K562 (cell line): Measurements from ENCODE around the gene ZBTB20. TPM values are rescaled to one million over a fixed set of nuclear protein-coding genes. Genes with fewer than 3 reads are reported as not detected.

Experiments
- ATAC-seq: fragments of 200-7000 bp; cut with Tn5 transposase; 3 replicates; pipeline ENCODE4 v1.9.1; 2020; ENCODE audit warnings: moderate library complexity
- BruUV-seq: library from RNA; stranded (reverse); fragments of 400-500 nt; replicated peaks from 2 replicates; lab custom pipeline; 2021; lab: Mats Ljungman, UMichigan
- CTCF ChIA-PET: fragments of 300-600 bp; formaldehyde crosslinking; extraction: SDS; loops from one replicate; lab custom pipeline; 2021; ENCODE audit warnings: low intra/inter-chr PET ratio; lab: Yijun Ruan, JAX
- POLR2A ChIA-PET: fragments of 300-600, 350-650 bp; sonication (Branson Sonifier 250); formaldehyde crosslinking; extraction: SDS; loops from one replicate; lab custom pipeline; 2021; ENCODE audit warnings: antibody characterized with exemption, inconsistent platforms; lab: Yijun Ruan, JAX
- DNase-seq, 4 experiments: peaks; one replicate each; pipeline versions ENCODE4 v3.0.0 to v3.0.0-alpha.2; 2011 to 2018; ENCODE audit warnings: low spot score in 3 of 4, mixed read lengths in 3 of 4; ENCODE audit errors: extremely low read depth in 1 of 4
- FAIRE-seq: peaks from 2 replicates; lab custom pipeline; 2011; peaks lifted over from hg19 to GRCh38; lab: Jason Lieb, UNC
- H2AFZ ChIP-seq: 2 replicates; pipeline ENCODE4 v1.6.0; 2011; ENCODE audit warnings: low read depth, low read length, control low read depth, inconsistent platforms
- H3K27ac ChIP-seq: fragments of 200-600 bp; 3 replicates; pipeline ENCODE4 v1.8.0; 2011; ENCODE audit warnings: low read depth, mild to moderate bottlenecking, control low read depth, inconsistent platforms, low read length, moderate library complexity, mixed read lengths; ENCODE audit errors: extremely low read depth
- H3K27me3 ChIP-seq, 2 experiments: fragments of 300-600 bp in 1 of 2; 2 replicates in 1 of 2; 3 replicates in 1 of 2; pipeline versions ENCODE4 v1.6.0 to v1.8.0; 2011; ENCODE audit warnings: inconsistent platforms in 2 of 2, low read length in 2 of 2, mild to moderate bottlenecking in 1 of 2, mixed read lengths in 1 of 2, moderate library complexity in 1 of 2; ENCODE audit not compliant: control insufficient read depth in 2 of 2, insufficient read depth in 2 of 2
- H3K36me3 ChIP-seq: fragments of 300-600 bp; 3 replicates; pipeline ENCODE4 v1.8.0; 2011; ENCODE audit warnings: mild to moderate bottlenecking, low read length, inconsistent platforms; ENCODE audit not compliant: control insufficient read depth, insufficient read depth
- H3K4me1 ChIP-seq, 2 experiments: fragments of 200-600 bp in 1 of 2; replicated peaks in 1 of 2; 2 replicates in 1 of 2; 3 replicates in 1 of 2; pipeline versions ENCODE4 v1.5.1 to v1.8.0; 2011; ENCODE audit warnings: inconsistent platforms in 2 of 2, low read length in 2 of 2, mild to moderate bottlenecking in 1 of 2, mixed read lengths in 1 of 2, moderate library complexity in 1 of 2; ENCODE audit not compliant: control insufficient read depth in 2 of 2, insufficient read depth in 2 of 2
- H3K4me2 ChIP-seq: 2 replicates; pipeline ENCODE4 v1.6.1; 2011; ENCODE audit warnings: low read length, control low read depth, inconsistent platforms, mixed read lengths; ENCODE audit not compliant: insufficient read depth
- H3K4me3 ChIP-seq: fragments of 200-600 bp; sonication (generic), shearing (Covaris generic); 2 replicates; pipeline ENCODE4 v1.5.1; 2016; ENCODE audit warnings: control low read depth, inconsistent platforms
- H3K79me2 ChIP-seq: fragments of 200-600 bp; 3 replicates; pipeline ENCODE4 v1.8.0; 2011; ENCODE audit warnings: low read length, inconsistent platforms; ENCODE audit not compliant: control insufficient read depth, insufficient read depth
- H3K9ac ChIP-seq, 2 experiments: 2 replicates each; pipeline versions ENCODE4 v1.6.0 to v1.6.1; 2011; ENCODE audit warnings: low read depth in 2 of 2, low read length in 2 of 2, control low read depth in 1 of 2, inconsistent platforms in 1 of 2, mild to moderate bottlenecking in 1 of 2, mixed read lengths in 1 of 2; ENCODE audit not compliant: insufficient read depth in 1 of 2
- H3K9me1 ChIP-seq: one replicate; pipeline ENCODE4 v1.6.0; 2011; ENCODE audit warnings: inconsistent platforms, mild to moderate bottlenecking, low read length, moderate library complexity; ENCODE audit not compliant: control insufficient read depth, insufficient read depth
- H3K9me3 ChIP-seq: replicated peaks from 2 replicates; pipeline ENCODE4 v1.5.1; 2011; ENCODE audit warnings: low read depth, low read length, inconsistent platforms; ENCODE audit not compliant: control insufficient read depth, insufficient read depth
- H4K20me1 ChIP-seq: replicated peaks from 2 replicates; pipeline ENCODE4 v1.6.1; 2011; ENCODE audit warnings: low read length, inconsistent platforms, mixed read lengths; ENCODE audit not compliant: control insufficient read depth, insufficient read depth
- ARNT ChIP-seq, 2 experiments: fragments of 450-650 bp; IDR thresholded peaks; 2 replicates each; pipeline ENCODE4 v1.6.1; 2016; ENCODE audit warnings: mild to moderate bottlenecking in 1 of 2
- CEBPG ChIP-seq, 3 experiments: fragments of 200-800 bp in 1 of 3; sonication (Bioruptor generic) in 1 of 3; sonication (generic) in 1 of 3; formaldehyde crosslinking in 1 of 3; IDR thresholded peaks in 2 of 3; conservative IDR thresholded peaks in 1 of 3; 2 replicates each; pipeline versions ENCODE4 v1.6.1 to v1.8.0; 2016 to 2022; ENCODE audit warnings: missing compliant biosample characterization in 2 of 3, missing genetic modification characterization in 2 of 3, mild to moderate bottlenecking in 1 of 3, missing genetic modification reagents in 1 of 3
- DLX4 ChIP-seq: fragments of 250-450 bp; sonication (Bioruptor Pico); IDR thresholded peaks from 2 replicates; pipeline ENCODE4 v1.6.1; 2021; ENCODE audit warnings: mild to moderate bottlenecking
- HNRNPUL1 ChIP-seq: fragments of 200-400 bp; formaldehyde crosslinking; IDR thresholded peaks from 2 replicates; pipeline ENCODE4 v1.6.1; 2017; ENCODE audit warnings: low read length
- RB1 ChIP-seq: fragments of 450-650 bp; IDR thresholded peaks from 2 replicates; pipeline ENCODE4 v1.6.1; 2017; ENCODE audit warnings: low read depth, mild to moderate bottlenecking
- RERE ChIP-seq: sonication (generic); formaldehyde crosslinking; IDR thresholded peaks from 2 replicates; pipeline ENCODE4 v1.8.0; 2023; ENCODE audit warnings: missing genetic modification reagents, mild to moderate bottlenecking, borderline replicate concordance
- RFX1 ChIP-seq: fragments of 450-650 bp; IDR thresholded peaks from 2 replicates; pipeline ENCODE4 v1.6.1; 2016; ENCODE audit warnings: mild to moderate bottlenecking, moderate library complexity
- SRSF7 ChIP-seq: fragments of 200-400 bp; formaldehyde crosslinking; optimal IDR thresholded peaks from 2 replicates; pipeline ENCODE3; 2017; ENCODE audit warnings: mild to moderate bottlenecking, low read depth, low read length
- ZBTB34 ChIP-seq: fragments of 250-450 bp; sonication (Bioruptor Pico); IDR thresholded peaks from 2 replicates; pipeline ENCODE4 v1.8.0; 2021; ENCODE audit warnings: mild to moderate bottlenecking, moderate library complexity
- ZBTB8A ChIP-seq: fragments of 450-650 bp; IDR thresholded peaks from 2 replicates; pipeline ENCODE4 v1.6.1; 2018; ENCODE audit warnings: mild to moderate bottlenecking, moderate library complexity; ENCODE audit not compliant: partially characterized antibody
- ZNF274 ChIP-seq: IDR thresholded peaks from 2 replicates; pipeline ENCODE4 v1.6.1; 2011; ENCODE audit warnings: low read depth, mild to moderate bottlenecking, low read length, moderate library complexity, borderline replicate concordance
- ZNF511 ChIP-seq: sonication (generic); formaldehyde crosslinking; IDR thresholded peaks from 2 replicates; pipeline ENCODE4 v1.8.0; 2022; ENCODE audit warnings: mild to moderate bottlenecking, missing genetic modification reagents
- ZNF561 ChIP-seq: fragments of 450-650 bp; formaldehyde crosslinking; conservative IDR thresholded peaks from 2 replicates; pipeline ENCODE4 v1.4.0; 2020; ENCODE audit warnings: mild to moderate bottlenecking, moderate library complexity
- WGBS: fragments of 100-300 bp; shearing (Covaris generic); methylation state at CpG from one replicate; pipeline ENCODE4 v1.1.6; 2016; ENCODE audit warnings: low coverage, mixed read lengths; ENCODE audit not compliant: insufficient coverage; ENCODE audit errors: missing lambda C conversion rate; 5-methylcytosine and 5-hydroxymethylcytosine counted together
- in situ Hi-C: fragments of 300-500 bp; cut with MboI; formaldehyde crosslinking; loops from 4 replicates; pipeline ENCODE4 v1.15.0; 2018; ENCODE audit warnings: inconsistent platforms, mixed read lengths
- intact Hi-C: fragments of 100-400 bp; cut with micrococcal nuclease; formaldehyde crosslinking; loops from 2 replicates; pipeline ENCODE4 v1.14.2; 2022
- polyA plus RNA-seq, 8 experiments: library from polyadenylated mRNA; depleted of rRNA in 4 of 8; stranded (reverse) in 5 of 8; unstranded in 3 of 8; fragments of >200 nt; fragmentation: Nextera tagmentation in 2 of 8; fragmentation: Illumina TruSeq in 1 of 8; extraction: Ambion mirVana in 2 of 8; extraction: Trizol in 1 of 8; gene quantifications; 2 replicates each; pipeline versions ENCODE4 v1.2.1 to v1.2.3, GENCODE V29; 2011 to 2014; ENCODE audit warnings: inconsistent platforms in 1 of 8, missing spikeins in 1 of 8
- total RNA-seq, 7 experiments: library from RNA; depleted of rRNA in 6 of 7; stranded (reverse); fragments of >200 nt in 6 of 7; fragmentation: Illumina TruSeq in 2 of 7; extraction: Trizol in 2 of 7; gene quantifications; 2 replicates each; pipeline versions ENCODE4 v1.2.1 to v1.2.3, GENCODE V29; 2011 to 2021; ENCODE audit warnings: low replicate concordance in 1 of 7

Gene ZBTB20
- total and polyA plus RNA-seq, 9 of the 15 experiments (the other 6 are each of a cell fraction or from before 2014, with no cell fraction given), result 0.17 to 1.7 (median 0.45) TPM

GRCh38 chr3:114627770-114628169 is 519.3 kb downstream of the ZBTB20 start (continued):
- TF ChIP-seq RERE (CRISPR knock-in tag) (no peak), ZNF274 (no peak), HNRNPUL1 (no peak), ARNT (IDR thresholded peaks at IDR 0.05) (no peak)

GRCh38 chr3:114626751-114627150 is 520.3 kb downstream of the ZBTB20 start:
- no peaks in the 10 kb centered on the region for H3K9me3 ChIP-seq
- BruUV-seq, result no TSS peak
- H3K36me3 ChIP-seq, result no peaks in the 10 kb centered on the region
- POLR2A ChIA-PET, result no interaction called here
- no peak overlapping the region for H3K27ac ChIP-seq
- FAIRE-seq, result no peak
- no peak overlapping the region for H3K4me3 ChIP-seq
- CTCF ChIA-PET, result no interaction called here
- H3K27me3 ChIP-seq, result no peaks in the 10 kb centered on the region
- no peaks in the 10 kb centered on the region for H3K9me1 ChIP-seq
- ATAC-seq, result no peak
- H3K9ac ChIP-seq, result no peak overlapping the region
- H3K4me2 ChIP-seq, result no peak overlapping the region
- no peaks in the 10 kb centered on the region for H3K4me1 ChIP-seq
- intact Hi-C loops (no loop called here), in situ Hi-C loops (no loop called here)
- H2AFZ ChIP-seq, result no peak overlapping the region
- DNase-seq, result no peak
- no peaks in the 10 kb centered on the region for H4K20me1 ChIP-seq
- H3K79me2 ChIP-seq, result no peaks in the 10 kb centered on the region
- WGBS, result 15% methylated on average over 4 of the region's 4 CpGs
- TF ChIP-seq DLX4 (CRISPR knock-in tag), result no peak
- no peak for TF ChIP-seq ZBTB34 (CRISPR knock-in tag)
- TF ChIP-seq RFX1, result no peak
- no peak for TF ChIP-seq ZNF561 (CRISPR knock-in tag)
- no peak for TF ChIP-seq CEBPG (CRISPR knock-in tag; IDR thresholded peaks at IDR 0.05)
- TF ChIP-seq CEBPG (tag; conservative IDR thresholded peaks at IDR 0.05 in 1 of 2, IDR thresholded peaks at IDR 0.05 in 1 of 2), result no peak
- TF ChIP-seq RB1, result no peak
- no peak for TF ChIP-seq ZBTB8A
- TF ChIP-seq ZNF511, result no peak
- TF ChIP-seq SRSF7, result no peak
